ENCODE measurements around the gene ZFP82. TPM values are rescaled to one million over a fixed set of nuclear protein-coding genes. Genes with fewer than 3 reads are reported as not detected.

The ZFP82 gene
- total RNA-seq, 2 donors from 2014 or later: 4.3 to 6.3 TPM

DNA sequence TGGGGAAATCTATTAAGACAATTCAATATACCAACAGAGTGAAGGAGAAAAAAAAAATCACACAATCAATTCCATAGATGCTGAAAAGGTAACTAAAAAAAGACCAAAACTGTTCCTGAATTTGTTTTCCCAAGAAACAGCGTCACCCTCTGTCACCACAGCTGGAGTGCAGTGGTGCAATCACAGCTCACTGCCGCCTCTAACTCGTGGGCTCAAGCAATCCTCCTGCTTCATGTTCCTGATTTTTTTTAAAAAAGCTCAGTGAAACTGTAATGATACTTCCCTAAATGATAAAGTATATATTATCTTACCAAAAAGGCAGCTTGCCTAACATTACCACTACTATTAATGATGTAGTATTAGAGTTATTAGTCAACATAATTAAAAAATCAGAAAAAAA is 19.9 kb downstream of the ZFP82 start:
- Histone ChIP-seq H3K4me1 (replicated peaks) (no peaks in the 10 kb centered on the region), H3K36me3 (peaks cover 0 to 6% of the 10 kb centered on the region in 2 donors), H3K9me3 (no peaks in the 10 kb centered on the region), H3K4me3 (no peak overlapping the region), H3K27me3 (replicated peaks; ENCODE audit: insufficient read depth) (no peaks in the 10 kb centered on the region), H3K27ac (no peak overlapping the region)
- DNase-seq (ENCODE audit: low spot score): no peak
- 98% methylated on average over 3 of the region's 3 CpGs for WGBS
- intact Hi-C loops (cut with DNase I): no loop called here
- no peak for TF ChIP-seq POLR2AphosphoS5 (IDR thresholded peaks at IDR 0.05)
- no peak for TF ChIP-seq POLR2A (IDR thresholded peaks at IDR 0.05)
- TF ChIP-seq, protein P1, sequence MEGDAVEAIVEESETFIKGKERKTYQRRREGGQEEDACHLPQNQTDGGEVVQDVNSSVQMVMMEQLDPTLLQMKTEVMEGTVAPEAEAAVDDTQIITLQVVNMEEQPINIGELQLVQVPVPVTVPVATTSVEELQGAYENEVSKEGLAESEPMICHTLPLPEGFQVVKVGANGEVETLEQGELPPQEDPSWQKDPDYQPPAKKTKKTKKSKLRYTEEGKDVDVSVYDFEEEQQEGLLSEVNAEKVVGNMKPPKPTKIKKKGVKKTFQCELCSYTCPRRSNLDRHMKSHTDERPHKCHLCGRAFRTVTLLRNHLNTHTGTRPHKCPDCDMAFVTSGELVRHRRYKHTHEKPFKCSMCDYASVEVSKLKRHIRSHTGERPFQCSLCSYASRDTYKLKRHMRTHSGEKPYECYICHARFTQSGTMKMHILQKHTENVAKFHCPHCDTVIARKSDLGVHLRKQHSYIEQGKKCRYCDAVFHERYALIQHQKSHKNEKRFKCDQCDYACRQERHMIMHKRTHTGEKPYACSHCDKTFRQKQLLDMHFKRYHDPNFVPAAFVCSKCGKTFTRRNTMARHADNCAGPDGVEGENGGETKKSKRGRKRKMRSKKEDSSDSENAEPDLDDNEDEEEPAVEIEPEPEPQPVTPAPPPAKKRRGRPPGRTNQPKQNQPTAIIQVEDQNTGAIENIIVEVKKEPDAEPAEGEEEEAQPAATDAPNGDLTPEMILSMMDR (IDR thresholded peaks at IDR 0.05): no peak

DNA sequence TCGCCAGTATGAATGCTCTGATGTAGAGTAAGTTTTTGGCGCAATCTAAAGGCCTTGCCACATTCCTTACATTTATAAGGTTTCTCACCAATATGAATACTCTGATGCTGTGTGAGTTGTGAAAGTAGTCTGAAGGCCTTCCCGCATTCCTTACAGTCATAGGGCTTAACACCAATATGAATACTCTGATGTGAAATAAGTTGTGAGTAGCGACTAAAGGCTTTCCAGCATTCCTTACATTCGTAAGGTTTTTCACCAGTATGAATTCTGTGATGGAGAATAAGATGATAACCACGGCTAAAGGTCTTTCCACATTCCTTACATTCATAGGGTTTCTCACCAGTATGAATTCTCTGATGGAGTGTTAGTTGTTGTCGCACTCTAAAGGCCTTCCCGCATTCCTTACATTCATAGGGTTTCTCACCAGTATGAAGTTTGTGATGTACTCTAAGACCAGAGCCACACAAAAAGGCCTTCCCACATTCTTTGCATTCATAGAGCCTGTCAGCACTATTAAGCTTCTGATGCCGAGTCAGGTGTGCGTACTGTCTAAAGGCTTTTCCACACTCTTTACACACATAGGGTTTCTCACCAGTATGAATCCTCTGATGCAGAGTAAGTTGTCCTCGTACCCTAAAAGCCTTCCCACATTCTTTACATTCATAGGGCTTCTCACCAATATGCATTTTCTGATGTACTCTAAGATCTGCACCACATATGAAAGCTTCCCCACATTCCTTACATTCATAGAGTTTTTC is 25.3 kb downstream of the ZFP82 start:
- H3K27me3 ChIP-seq (replicated peaks; ENCODE audit: insufficient read depth): no peaks in the 10 kb centered on the region
- no peak overlapping the region for H3K27ac ChIP-seq
- intact Hi-C loops (cut with DNase I): no loop called here
- WGBS: 97% methylated on average over 11 of the region's 11 CpGs
- no peaks in the 10 kb centered on the region for H3K9me3 ChIP-seq
- peaks cover 0 to 11% of the 10 kb centered on the region in 2 donors for H3K36me3 ChIP-seq
- no peak overlapping the region for H3K4me3 ChIP-seq
- DNase-seq (ENCODE audit: low spot score): no peak
- H3K4me1 ChIP-seq (replicated peaks): no peaks in the 10 kb centered on the region
- TF ChIP-seq, protein P1 (IDR thresholded peaks at IDR 0.05): no peak
- TF ChIP-seq POLR2AphosphoS5 (IDR thresholded peaks at IDR 0.05): no peak
- TF ChIP-seq POLR2A (IDR thresholded peaks at IDR 0.05): no peak

DNA sequence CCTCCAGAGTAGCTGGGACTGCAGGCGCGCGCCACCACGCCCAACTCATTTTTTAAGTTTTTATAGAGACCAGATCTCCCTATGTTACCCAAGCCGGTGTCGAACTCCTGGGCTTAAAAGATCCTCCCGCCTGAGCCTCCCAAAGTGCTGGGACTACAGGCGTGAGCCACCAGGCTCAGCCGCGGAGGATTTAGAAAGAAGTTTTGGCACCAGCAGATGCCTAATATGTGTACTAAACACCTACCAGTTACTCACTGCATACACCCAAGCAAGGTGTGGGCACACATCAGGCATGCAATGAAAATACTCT is 39.0 kb downstream of the ZFP82 start:
- Histone ChIP-seq H3K36me3 (no peaks in the 10 kb centered on the region), H3K9me3 (no peaks in the 10 kb centered on the region), H3K27ac (peak overlapping the region; percentile 74 to 76), H3K4me1 (replicated peaks) (peaks cover 7% of the 10 kb centered on the region), H3K27me3 (replicated peaks; ENCODE audit: insufficient read depth) (no peaks in the 10 kb centered on the region), H3K4me3 (peak overlapping the region; percentile 56 to 74)
- intact Hi-C loops (cut with DNase I): no loop called here
- WGBS: 55% methylated on average over 10 of the region's 10 CpGs
- DNase-seq (ENCODE audit: low spot score): no peak
- TF ChIP-seq, protein P1 (IDR thresholded peaks at IDR 0.05): no peak
- TF ChIP-seq POLR2A (IDR thresholded peaks at IDR 0.05) (no peak), POLR2AphosphoS5 (IDR thresholded peaks at IDR 0.05) (no peak)

DNA sequence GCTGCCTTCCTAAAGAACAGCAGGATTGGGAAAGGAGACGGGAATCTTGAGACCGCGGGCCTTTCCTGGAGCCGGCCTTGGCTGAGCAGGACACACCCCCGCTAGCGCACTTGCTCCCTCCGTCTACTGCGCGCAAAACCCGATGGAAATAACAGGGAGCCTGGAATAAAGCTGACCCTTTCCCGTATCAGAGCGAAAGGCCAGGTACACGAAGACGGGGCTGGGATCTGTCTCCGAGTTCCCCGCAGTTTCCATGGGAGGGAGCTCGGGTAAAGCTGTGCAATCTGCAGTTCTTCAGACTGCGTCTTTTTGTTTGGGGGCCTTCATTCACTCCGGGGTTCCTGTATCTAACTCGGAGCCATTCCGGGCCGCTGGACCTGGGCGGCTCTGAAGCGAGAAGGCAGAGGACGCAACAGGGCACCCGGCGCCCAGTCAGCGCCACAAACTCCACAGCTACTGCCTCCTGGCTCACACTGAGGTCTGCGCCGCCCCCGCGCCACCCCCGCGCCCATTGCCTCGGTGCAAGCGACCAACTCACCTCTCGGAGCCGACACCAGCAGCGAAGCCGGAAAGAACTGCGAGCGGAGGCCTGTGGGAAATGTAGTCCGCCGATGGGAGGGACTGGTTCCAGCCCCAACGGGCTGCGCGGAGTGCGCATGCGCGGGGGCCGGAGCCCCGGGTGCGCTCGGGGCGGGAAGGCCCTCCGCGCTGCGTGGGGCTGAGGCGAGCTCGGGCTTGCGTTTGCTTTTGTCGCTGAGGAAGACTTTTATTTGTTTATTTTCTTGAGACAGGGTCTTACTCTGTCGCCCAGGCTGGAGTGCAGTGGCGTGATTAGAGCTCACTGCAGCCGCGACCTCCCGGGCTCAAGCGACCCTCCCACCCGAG is 39.6 kb downstream of the ZFP82 start, which contains the start of gene ZFP14:
Gene ZFP14 (minus strand): TSS at position 577 of the 885 bp plus-strand sequence. CDS start 11,309 bp downstream, outside the sequence.
- H3K27me3 ChIP-seq (replicated peaks; ENCODE audit: insufficient read depth): no peaks in the 10 kb centered on the region
- H3K9me3 ChIP-seq: no peaks in the 10 kb centered on the region
- intact Hi-C loops (cut with DNase I): no loop called here
- peaks cover 7% of the 10 kb centered on the region for H3K4me1 ChIP-seq (replicated peaks)
- TF ChIP-seq, protein P1 (IDR thresholded peaks at IDR 0.05): peak in 2 of 4 experiments; percentile 8 to 15
- peak; percentile 66 for TF ChIP-seq POLR2A (IDR thresholded peaks at IDR 0.05)
- peak; percentile 96 for TF ChIP-seq POLR2AphosphoS5 (IDR thresholded peaks at IDR 0.05)
- no peaks in the 10 kb centered on the region for H3K36me3 ChIP-seq
- peak within 1 kb of the TSS; percentile 74 to 76 for H3K27ac ChIP-seq
- peak within 1 kb of the TSS; percentile 56 to 74 for H3K4me3 ChIP-seq
- 2% methylated on average over 69 of the region's 69 CpGs for WGBS
- DNase-seq (ENCODE audit: low spot score): peak; percentile 95
